Right forelimb (tissue), 1 donor: ENCODE results near the gene STXBP4.

Experiments
- DNase-seq: peaks from one replicate; pipeline ENCODE4 v3.0.0-alpha.2; 2018

STXBP4 gene

DNA sequence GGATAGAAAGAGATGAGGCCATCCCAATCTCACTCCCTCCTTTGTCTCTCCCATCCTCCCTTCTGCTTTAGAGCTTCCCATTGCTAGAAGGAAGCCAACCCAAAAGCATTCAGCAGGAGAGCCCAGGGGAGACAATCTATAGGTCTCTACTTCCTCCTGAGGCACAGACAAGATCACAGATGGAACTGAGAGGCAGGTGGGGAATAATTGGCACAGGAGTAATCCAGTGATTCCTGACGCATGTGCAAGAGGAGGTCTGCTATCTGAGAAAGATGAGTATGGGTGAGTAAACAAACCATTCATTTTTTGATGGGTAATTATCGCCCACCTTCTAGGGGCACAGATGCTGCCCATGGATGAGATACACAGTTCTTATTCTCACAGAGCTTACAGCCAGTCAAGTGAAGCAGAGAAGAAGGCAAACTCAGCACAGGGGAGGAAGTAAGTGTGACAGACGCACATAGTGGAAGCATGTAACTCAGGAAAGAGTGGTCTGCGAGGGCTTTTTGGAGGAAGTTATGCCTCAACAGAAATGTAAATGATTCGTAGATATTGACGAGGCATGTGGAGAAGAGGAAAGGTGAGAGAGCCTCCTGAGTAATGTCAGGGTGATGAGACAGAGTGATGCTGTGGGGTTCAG lies 207.3 kb downstream of the STXBP4 start:
- no peak for DNase-seq

DNA sequence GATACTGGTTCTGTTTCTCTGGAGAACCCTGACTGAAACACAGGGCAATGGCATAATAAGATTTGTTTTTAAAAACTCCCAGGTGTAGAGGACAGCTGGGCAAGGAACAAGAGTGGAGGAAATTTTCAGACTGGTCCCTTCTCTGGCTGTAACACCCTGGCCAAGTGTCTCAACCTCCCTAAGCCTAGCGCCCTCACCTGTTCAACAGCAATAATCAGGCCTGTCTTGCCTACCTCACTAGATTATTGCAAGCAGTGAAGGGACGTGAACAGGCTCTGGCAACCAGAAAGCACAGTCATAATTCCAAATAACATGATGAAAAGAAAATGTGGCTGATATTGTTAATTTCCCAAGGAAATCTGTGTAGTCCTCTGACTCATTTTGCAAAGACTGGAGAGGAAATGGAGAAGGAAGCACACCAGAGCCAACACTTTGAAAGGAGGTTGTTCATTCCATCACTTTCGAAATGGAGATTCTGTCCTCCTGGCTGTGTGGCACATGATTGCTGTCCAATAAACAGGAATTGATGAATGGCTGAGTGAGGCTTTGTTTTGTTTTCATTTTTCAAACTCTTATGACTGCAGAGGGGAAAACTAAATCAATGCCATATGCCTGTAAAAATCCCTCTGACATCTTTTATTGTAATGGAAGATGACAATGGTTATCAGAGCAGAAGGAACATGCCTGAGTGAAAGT lies 208.7 kb downstream of the STXBP4 start:
- no peak for DNase-seq

DNA sequence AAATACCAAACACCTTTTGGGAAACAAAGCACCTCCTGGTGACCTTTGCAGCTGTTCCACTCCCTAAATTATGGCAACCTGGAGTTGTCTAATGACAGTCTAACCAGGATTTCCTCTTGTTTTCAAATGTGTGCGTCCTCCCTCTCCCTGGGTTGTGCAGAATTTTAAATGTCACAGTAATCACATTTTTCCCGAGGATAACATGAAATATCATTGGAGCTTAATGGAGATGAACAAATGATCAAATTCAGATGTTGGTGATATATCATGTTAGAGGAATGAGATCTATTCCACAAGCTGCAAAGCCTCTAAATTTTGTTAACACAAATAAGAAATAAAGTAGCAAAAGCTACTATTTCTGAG lies 209.3 kb downstream of the STXBP4 start:
- no peak for DNase-seq

DNA sequence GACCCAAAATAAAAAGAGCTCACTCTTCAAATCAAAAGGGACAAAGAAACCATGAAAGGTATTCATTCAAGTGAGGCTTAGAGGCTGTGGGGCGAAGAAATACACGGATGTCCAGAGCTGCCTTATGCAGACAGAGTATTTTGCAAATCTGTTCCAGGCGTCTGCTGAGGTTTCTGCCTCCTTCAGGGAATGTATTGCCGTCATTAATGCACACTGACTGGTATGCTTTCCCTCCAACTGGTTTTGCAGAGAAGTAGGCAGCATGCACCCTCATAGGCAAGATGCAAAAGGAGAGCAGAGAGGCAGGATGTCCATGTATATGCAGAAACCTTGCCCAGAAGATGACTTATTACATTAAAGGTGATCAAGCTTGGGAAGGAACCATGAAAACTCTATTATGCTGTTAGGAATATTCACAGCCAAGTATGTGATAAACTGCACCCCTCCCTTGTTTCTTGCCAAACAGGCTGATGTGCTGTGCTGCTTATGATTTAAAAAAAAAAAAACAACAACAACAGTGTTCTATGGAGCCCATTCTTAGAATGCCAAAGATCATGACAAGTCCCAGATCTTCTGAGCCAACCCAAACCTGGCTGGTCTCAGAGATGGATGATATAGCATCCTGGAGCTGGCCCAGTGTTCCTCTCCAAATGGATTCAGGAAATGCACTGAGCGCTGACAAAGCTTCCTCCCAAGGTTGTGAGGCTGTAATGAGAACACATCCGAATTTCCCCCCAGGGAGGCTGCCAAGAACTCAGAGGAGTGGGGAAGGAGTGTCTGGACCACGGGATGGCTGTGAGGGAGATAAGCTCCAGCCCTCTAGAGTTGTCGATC lies 218.6 kb downstream of the STXBP4 start:
- DNase-seq, result no peak

DNA sequence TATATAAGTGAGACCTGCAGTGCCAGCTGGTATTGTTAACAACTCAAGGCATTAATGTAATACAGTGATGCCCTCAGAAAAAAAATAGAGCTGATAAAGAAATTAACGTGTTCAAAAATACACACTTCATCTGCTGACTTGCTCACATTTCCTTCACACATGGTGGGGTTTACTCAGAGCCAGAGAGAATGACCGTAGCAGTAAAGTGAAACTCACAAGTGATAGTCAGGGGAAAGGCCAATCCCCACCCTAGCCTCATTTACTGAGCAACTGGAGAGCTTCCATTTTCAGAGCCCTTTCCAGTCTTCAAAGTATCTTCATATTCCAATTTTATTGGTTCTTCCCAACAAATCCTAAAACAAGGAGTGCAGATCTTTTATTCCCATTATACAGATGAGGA lies 222.2 kb downstream of the STXBP4 start:
- no peak for DNase-seq

DNA sequence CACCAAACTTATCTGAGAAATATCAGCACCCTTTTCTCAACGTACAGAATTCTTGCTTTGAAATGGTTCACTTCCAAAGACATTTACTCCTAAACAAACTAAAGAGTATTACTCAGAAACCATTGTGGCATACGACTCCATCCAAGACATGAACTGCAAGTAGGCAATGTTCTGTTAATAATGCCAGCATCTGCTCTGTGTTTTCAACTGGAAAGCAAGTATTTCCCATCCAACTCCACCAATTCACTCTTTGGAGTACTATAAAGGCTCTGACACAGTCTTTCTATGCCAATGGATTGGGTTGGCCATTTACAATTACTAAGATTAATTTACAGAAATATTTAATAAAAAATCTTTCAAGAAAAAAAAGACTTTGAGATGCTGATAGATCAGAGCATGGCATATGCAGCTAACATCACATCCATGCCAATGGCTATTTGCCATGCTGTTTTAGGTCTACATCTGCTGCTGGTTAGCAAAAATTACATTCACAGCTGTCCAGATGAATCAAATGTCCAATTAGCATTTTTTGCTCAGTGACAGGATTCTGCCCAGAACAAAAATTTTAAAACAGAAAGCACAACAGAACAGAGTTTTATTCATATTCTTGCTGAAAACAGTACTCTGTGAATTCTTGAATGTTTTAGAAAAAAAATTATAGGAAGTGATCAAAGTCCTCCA lies 230.3 kb downstream of the STXBP4 start:
- no peak for DNase-seq

DNA sequence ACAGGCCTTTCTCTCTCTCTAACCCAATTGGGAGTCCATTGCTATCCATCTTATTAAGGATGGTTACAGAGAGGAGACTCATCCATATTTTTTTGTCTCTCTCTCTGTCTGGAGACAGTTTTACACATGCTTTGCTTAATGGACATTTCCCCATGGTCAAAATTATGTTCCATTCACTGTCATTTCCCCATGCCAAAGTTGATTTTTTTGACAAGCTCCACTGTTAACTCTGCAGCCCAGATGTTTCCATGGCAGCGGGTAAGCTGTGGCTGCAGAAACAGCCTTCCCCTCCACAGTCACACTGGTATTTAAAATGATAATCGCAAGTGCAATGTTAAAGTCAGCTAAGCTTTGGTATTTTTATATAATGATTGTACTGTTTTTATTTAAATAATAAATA lies 232.3 kb downstream of the STXBP4 start:
- no peak for DNase-seq

DNA sequence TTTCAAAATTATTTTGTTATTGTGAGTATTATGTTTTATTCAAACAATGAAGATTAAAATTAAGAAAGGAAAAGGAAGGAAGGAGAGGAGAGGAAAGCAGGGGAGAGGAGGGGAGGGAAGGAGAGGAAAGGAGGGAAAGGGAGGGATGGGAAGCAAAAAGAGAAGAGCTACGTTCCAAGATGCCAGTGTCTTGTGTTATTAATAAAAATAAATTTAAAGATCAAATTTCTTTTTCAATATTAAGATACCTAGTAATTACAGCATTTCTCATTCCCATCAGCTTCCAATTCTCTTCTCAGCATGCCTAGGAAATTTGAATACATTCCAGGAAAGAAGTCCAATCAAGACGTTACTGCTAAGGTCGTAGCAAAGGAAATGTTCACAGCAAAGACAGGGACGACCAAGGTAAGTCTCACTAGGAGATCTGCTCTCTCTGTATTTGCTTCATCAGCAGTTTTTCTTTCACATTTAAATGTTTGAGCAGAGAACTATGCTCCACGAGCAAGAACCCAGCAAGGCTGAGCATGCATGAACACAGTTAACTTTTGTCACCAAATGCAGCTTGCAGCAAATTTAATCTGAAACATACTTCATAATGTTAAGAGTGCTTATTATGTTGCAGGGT lies 232.9 kb downstream of the STXBP4 start:
- no peak for DNase-seq

DNA sequence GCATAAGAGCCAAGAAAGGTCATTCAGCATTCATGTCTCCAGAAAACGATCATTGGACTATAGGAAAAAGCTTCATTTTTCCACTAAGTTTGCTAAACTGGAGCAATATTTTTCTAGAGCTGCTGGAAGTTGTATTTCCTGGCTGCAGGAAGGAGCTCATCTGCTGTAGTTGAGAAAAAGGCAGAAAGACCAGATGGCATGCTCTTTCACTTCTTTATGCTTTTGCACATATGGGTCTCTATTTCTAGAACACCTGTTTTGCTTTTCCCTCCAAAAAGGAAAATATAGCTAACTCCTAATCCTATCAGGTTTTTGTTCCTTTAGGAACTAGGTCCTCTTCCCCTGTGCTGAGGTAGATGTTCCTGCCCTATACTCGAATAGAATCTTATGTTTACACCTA lies 234.3 kb downstream of the STXBP4 start:
- no peak for DNase-seq

DNA sequence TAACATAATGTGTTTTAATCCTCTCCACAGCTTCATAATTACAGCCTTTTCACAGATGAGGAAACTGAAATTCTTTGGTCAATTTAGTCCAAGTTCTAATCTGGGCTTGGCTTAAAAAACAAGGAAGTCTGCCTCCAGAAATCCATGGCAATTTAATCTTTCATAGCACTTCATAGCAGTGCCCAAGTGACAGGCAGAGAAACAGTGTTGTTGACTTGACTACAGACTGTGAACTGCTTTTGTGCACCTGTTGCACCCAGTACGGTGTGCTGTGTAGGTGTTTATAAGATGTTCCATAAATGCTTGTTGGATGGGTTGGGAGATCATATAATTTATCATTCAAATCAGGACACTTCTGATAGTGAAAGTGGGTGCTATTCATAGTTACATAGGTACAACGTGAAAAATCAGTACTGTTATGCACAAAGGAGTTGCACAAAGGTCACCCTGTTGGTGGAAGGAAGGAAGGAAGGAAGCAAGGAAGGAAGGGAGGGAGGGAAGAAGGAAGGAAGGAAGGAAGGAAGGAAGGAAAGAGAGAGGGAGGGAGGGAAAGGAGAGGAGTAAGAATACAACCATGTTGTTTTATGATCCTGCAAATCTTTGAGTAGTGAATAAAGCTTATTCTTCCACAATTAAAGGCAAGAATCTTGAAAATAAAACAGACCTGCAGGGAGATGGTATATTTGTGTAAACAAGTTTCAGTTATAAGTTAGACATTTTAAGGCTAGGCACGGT lies 239.7 kb downstream of the STXBP4 start:
- DNase-seq, result no peak

DNA sequence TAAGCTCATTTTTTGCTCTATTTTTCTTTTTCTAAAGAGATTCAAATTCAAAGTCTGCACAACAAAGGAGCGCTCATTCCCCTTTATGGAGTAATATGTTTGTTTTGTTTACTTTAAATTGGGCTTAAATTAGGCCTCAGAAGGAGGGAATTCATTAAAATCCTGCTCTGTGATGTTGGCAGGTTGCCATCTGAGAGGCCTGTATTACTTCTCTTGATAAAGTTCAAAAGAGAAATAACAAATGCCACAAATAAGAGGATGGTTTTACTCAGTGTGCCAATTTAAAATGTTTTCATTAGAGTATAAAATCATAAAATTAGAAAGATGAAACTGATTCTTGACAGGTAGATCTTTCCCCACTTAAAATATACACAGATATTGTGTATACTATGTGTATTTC lies 241.7 kb downstream of the STXBP4 start:
- DNase-seq, result no peak

DNA sequence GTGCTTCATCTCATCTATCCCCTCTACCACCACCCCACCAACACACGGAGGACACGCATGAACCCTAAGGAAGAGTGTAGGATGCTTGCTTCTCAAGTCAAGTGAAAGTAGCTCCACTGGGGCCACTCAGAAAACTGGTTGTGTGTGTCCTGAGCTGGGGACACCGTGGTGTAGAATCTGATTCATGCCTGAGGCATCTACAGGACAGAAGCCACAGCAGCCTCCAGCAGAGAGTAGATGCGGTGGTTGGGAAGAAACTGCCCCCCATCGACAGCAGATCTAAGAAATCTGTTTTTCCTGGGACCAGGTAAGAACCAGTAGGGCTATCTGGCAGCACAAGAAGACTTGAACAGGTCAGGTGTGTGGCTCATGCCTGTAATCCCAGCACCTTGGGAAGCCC lies 244.3 kb downstream of the STXBP4 start:
- DNase-seq, result no peak

DNA sequence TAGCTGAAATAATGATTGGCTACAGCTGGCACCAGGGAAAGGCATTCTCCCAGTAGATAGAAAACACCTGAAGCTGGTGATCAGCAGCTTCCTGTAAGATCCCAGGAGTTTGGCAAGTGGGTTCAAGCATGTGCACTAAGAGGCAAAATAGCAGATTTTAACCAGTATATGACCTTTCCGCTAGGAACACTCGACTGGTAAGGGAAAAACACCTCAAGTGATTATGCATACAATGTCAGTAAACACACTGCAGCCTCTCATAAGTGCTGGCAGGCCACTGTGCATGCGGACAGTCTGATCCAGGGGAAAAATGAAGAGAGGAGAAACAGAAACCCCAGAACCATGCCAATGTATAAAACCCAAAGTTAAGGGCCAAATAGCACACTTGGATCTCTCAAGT lies 247.1 kb downstream of the STXBP4 start:
- no peak for DNase-seq

DNA sequence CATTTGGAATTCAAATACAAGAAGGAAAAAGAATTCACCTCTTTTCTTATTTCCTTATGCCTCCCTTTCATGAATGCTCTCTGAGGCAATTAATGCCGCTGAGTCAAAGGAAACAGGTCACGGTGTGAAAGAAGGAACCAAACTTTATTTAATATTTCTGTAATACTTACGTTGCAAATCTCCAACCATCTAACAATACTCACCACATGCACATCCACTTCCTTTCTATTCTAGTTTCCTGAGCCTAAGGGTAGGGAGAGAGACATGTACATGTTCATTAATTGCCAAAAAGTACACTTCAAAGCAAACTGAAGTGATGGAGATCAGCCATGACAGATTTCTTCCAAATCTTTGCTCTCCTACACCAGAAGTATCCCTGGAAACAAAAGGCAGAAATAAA lies 248.3 kb downstream of the STXBP4 start:
- DNase-seq, result no peak

DNA sequence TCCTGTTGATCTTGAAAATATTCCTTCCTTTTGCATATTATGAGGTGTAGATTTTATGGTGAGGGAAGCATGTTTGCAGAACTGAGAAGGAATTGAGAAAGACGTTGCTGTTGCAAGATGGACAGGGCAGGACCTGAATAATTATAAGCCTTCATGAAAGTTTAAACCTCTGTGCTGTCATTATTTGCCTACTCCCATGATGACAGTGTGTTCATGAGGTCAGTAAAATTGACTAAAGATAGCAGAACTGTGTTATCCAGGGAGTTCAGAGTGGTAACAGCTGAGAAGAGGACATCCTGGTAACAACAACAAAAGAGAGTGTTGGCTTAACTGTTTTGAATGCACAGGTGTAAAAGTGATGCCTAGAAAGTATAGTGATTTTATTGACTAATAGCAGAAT lies 250.9 kb downstream of the STXBP4 start:
- DNase-seq, result no peak

DNA sequence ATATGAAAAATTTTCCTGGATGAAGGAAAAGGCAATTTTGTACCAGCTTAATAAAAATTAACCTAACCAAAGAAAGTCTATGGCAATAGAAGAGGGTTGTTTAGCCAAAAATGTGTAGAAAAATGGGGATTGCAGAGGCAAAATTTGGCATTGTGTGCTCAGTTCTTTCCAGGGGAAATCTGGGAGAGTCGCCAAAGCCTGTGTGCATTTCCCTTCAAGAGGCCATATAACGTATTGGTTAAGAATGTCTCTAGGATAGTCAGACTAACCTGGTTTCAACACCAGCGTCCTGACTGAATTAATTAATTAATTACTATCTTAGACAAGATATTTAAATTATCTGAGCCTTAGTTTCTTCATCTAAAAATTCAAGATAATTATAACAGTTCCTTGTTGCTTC lies 251.4 kb downstream of the STXBP4 start:
- peak; percentile 64 for DNase-seq
